SU-DHL-6 (cell line): ENCODE data around the gene GLIS2.
A peak's percentile ranks its signal among the peaks of the same experiment; 100 is the strongest.

Experiments used
- H2AFZ ChIP-seq: fragments of 200-600 bp; sonication (generic); 2 replicates; pipeline ENCODE4 v1.6.1; 2014; ENCODE audit warnings: low read depth, mild to moderate bottlenecking, moderate library complexity, mixed read lengths, antibody characterized with exemption, low read length; ENCODE audit not compliant: severe bottlenecking
- H3F3A ChIP-seq: fragments of 200-600 bp; shearing (Covaris generic); 2 replicates; pipeline ENCODE4 v1.6.0; 2016; ENCODE audit warnings: antibody characterized with exemption, mild to moderate bottlenecking; ENCODE audit not compliant: insufficient read depth
- H3K27ac ChIP-seq: fragments of 200-600 bp; sonication (generic); 2 replicates; pipeline ENCODE4 v1.5.1; 2016; ENCODE audit warnings: low read depth, mild to moderate bottlenecking, low read length, moderate library complexity, mixed read lengths
- H3K27me3 ChIP-seq: fragments of 200-600 bp; sonication (generic), shearing (Covaris generic); 2 replicates; pipeline ENCODE4 v1.6.0; 2014; ENCODE audit warnings: mild to moderate bottlenecking, low read length
- H3K36me3 ChIP-seq: fragments of 200-600 bp; sonication (generic); 2 replicates; pipeline ENCODE4 v1.6.1; 2014; ENCODE audit warnings: mild to moderate bottlenecking, low read length, mixed read lengths
- H3K4me2 ChIP-seq: fragments of 300-600, 200-600 bp; shearing (Covaris generic), sonication (generic); 2 replicates; pipeline ENCODE4 v1.6.0; 2014; ENCODE audit warnings: low read length, low read depth, mild to moderate bottlenecking; ENCODE audit not compliant: poor library complexity, severe bottlenecking
- H3K4me3 ChIP-seq: fragments of 200-600 bp; sonication (generic); 2 replicates; pipeline ENCODE4 v1.5.1; 2014; ENCODE audit warnings: antibody characterized with exemption, low read length, mild to moderate bottlenecking, mixed read lengths; ENCODE audit not compliant: insufficient read depth, poor library complexity, severe bottlenecking
- H3K79me2 ChIP-seq: fragments of 200-600 bp; sonication (generic); 2 replicates; pipeline ENCODE4 v1.6.1; 2014; ENCODE audit warnings: mild to moderate bottlenecking, low read length, moderate library complexity; ENCODE audit not compliant: insufficient read depth
- H3K9ac ChIP-seq: fragments of 200-600 bp; sonication (generic); 2 replicates; pipeline ENCODE4 v1.7.0; 2014; ENCODE audit warnings: mild to moderate bottlenecking, low read length
- H3K9me2 ChIP-seq: fragments of 200-600 bp; sonication (generic); replicated peaks from 2 replicates; pipeline ENCODE4 v1.6.1; 2014; ENCODE audit warnings: low read length; ENCODE audit not compliant: insufficient read depth
- H3K9me3 ChIP-seq: fragments of 200-600 bp; sonication (generic); 2 replicates; pipeline ENCODE4 v1.6.1; 2014; ENCODE audit warnings: low read length, mixed read lengths; ENCODE audit not compliant: insufficient read depth
- H4K20me1 ChIP-seq: fragments of 200-600 bp; sonication (generic); 2 replicates; pipeline ENCODE4 v1.6.1; 2014; ENCODE audit warnings: low read depth, mild to moderate bottlenecking, antibody characterized with exemption, low read length, moderate library complexity, mixed read lengths
- CTCF ChIP-seq: fragments of 200-600 bp; sonication (generic); IDR thresholded peaks from one replicate; pipeline ENCODE4 v1.5.1; 2017; ENCODE audit warnings: antibody characterized with exemption, mild to moderate bottlenecking, low read length, moderate library complexity; ENCODE audit not compliant: insufficient read depth, poor library complexity, severe bottlenecking
- EZH2phosphoT487 ChIP-seq: fragments of 200-600 bp; sonication (generic), shearing (Covaris generic); conservative IDR thresholded peaks from 2 replicates; pipeline ENCODE4 v1.6.1; 2018; ENCODE audit warnings: mild to moderate bottlenecking, antibody characterized with exemption, low read length, moderate library complexity, mixed read lengths

Gene GLIS2

GRCh38 chr16:4372001-4372577, 56.2 kb downstream of the GLIS2 start:
- Histone ChIP-seq H3K4me3 (no peak overlapping the region), H3K36me3 (no peaks in the 10 kb centered on the region), H3K9ac (peak overlapping the region; percentile 11; the same call in 1 of the 2 replicates), H3F3A (no peaks in the 10 kb centered on the region), H4K20me1 (peaks cover 3% of the 10 kb centered on the region; the same call in 1 of the 2 replicates), H3K9me3 (no peaks in the 10 kb centered on the region), H3K9me2 (no peaks in the 10 kb centered on the region), H3K27ac (no peak overlapping the region), H3K27me3 (no peaks in the 10 kb centered on the region), H3K4me2 (peak overlapping the region; percentile 32), H3K79me2 (no peaks in the 10 kb centered on the region), H2AFZ (no peak overlapping the region)
- TF ChIP-seq CTCF (no peak), EZH2phosphoT487 (no peak)

- Histone ChIP-seq H3K9ac (no peak overlapping the region), H3K36me3 (no peaks in the 10 kb centered on the region), H3K27me3 (no peaks in the 10 kb centered on the region), H3F3A (no peaks in the 10 kb centered on the region), H3K79me2 (no peaks in the 10 kb centered on the region), H4K20me1 (peaks cover 3% of the 10 kb centered on the region; the same call in 1 of the 2 replicates), H3K4me3 (no peak overlapping the region), H3K9me3 (no peaks in the 10 kb centered on the region), H3K4me2 (peak overlapping the region; percentile 32), H2AFZ (no peak overlapping the region), H3K9me2 (no peaks in the 10 kb centered on the region), H3K27ac (no peak overlapping the region)
- TF ChIP-seq EZH2phosphoT487 (no peak), CTCF (no peak)
Measured at GRCh38 chr16:4372578-4373355, 56.9 kb downstream of the GLIS2 start.

GRCh38 chr16:4373356-4373908, 57.6 kb downstream of the GLIS2 start:
- H3K36me3 ChIP-seq = no peaks in the 10 kb centered on the region
- H3K4me3 ChIP-seq = no peak overlapping the region
- no peaks in the 10 kb centered on the region for H3F3A ChIP-seq
- no peak overlapping the region for H3K4me2 ChIP-seq
- peaks cover 3% of the 10 kb centered on the region; the same call in 1 of the 2 replicates for H4K20me1 ChIP-seq
- H3K27me3 ChIP-seq = no peaks in the 10 kb centered on the region
- no peak overlapping the region for H3K9ac ChIP-seq
- no peak overlapping the region for H3K27ac ChIP-seq
- no peaks in the 10 kb centered on the region for H3K79me2 ChIP-seq
- no peak overlapping the region for H2AFZ ChIP-seq
- H3K9me2 ChIP-seq = no peaks in the 10 kb centered on the region
- TF ChIP-seq CTCF = no peak
- TF ChIP-seq EZH2phosphoT487 = no peak
- no peaks in the 10 kb centered on the region for H3K9me3 ChIP-seq
